ENCODE results near the gene RASGRP3.

Gene RASGRP3

GRCh38 chr2:33577084-33577483 is 100.6 kb downstream of the RASGRP3 start:
- no peak overlapping the region for H3K9ac ChIP-seq
- H3K27me3 ChIP-seq (ENCODE audit: control insufficient read depth, insufficient read depth, low read length), result no peaks in the 10 kb centered on the region
- H2AFZ ChIP-seq, result peak overlapping the region; percentile 19
- no peaks in the 10 kb centered on the region for H3K36me3 ChIP-seq (ENCODE audit: control insufficient read depth, insufficient read depth, low read length)
- peaks cover under 1% of the 10 kb centered on the region for H3K79me2 ChIP-seq
- H3K27ac ChIP-seq, result peak overlapping the region; percentile 19
- H3K4me2 ChIP-seq (ENCODE audit: low read length), result no peak overlapping the region
- peaks cover 10% of the 10 kb centered on the region for H3K4me1 ChIP-seq
- TF ChIP-seq CTCF (IDR thresholded peaks at IDR 0.05), result no peak
- H3K4me3 ChIP-seq (ENCODE audit: low read depth, low read length), result no peak overlapping the region
- no peaks in the 10 kb centered on the region for H3K9me3 ChIP-seq (ENCODE audit: control insufficient read depth, low read length)

GRCh38 chr2:33577668-33578067 is 101.2 kb downstream of the RASGRP3 start:
- TF ChIP-seq CTCF (IDR thresholded peaks at IDR 0.05), result no peak
- Histone ChIP-seq H3K27ac (peak overlapping the region; percentile 16), H2AFZ (no peak overlapping the region), H3K4me1 (peaks cover 10% of the 10 kb centered on the region), H3K27me3 (ENCODE audit: control insufficient read depth, insufficient read depth, low read length) (no peaks in the 10 kb centered on the region), H3K79me2 (peaks cover 3% of the 10 kb centered on the region), H3K9ac (no peak overlapping the region), H3K36me3 (ENCODE audit: control insufficient read depth, insufficient read depth, low read length) (no peaks in the 10 kb centered on the region), H3K4me3 (ENCODE audit: low read depth, low read length) (no peak overlapping the region), H3K4me2 (ENCODE audit: low read length) (no peak overlapping the region), H3K9me3 (ENCODE audit: control insufficient read depth, low read length) (no peaks in the 10 kb centered on the region)

- Histone ChIP-seq H3K4me1 (peaks cover 19% of the 10 kb centered on the region), H3K27me3 (ENCODE audit: control insufficient read depth, insufficient read depth, low read length) (no peaks in the 10 kb centered on the region), H3K4me2 (ENCODE audit: low read length) (no peak overlapping the region), H3K9ac (no peak overlapping the region), H3K9me3 (ENCODE audit: control insufficient read depth, low read length) (no peaks in the 10 kb centered on the region), H3K36me3 (ENCODE audit: control insufficient read depth, insufficient read depth, low read length) (no peaks in the 10 kb centered on the region), H3K79me2 (peaks cover 3% of the 10 kb centered on the region), H3K4me3 (ENCODE audit: low read depth, low read length) (no peak overlapping the region), H2AFZ (no peak overlapping the region), H3K27ac (no peak overlapping the region)
- no peak for TF ChIP-seq CTCF (IDR thresholded peaks at IDR 0.05)
These were observed 102.8 kb downstream of the RASGRP3 start for GRCh38 chr2:33579227-33579626.

- Histone ChIP-seq H3K4me1 (peaks cover 19% of the 10 kb centered on the region), H3K9ac (no peak overlapping the region), H3K4me3 (ENCODE audit: low read depth, low read length) (no peak overlapping the region), H3K9me3 (ENCODE audit: control insufficient read depth, low read length) (no peaks in the 10 kb centered on the region), H3K36me3 (ENCODE audit: control insufficient read depth, insufficient read depth, low read length) (no peaks in the 10 kb centered on the region), H3K79me2 (peaks cover 7% of the 10 kb centered on the region), H3K4me2 (ENCODE audit: low read length) (no peak overlapping the region), H3K27me3 (ENCODE audit: control insufficient read depth, insufficient read depth, low read length) (no peaks in the 10 kb centered on the region), H3K27ac (no peak overlapping the region), H2AFZ (no peak overlapping the region)
- TF ChIP-seq CTCF (IDR thresholded peaks at IDR 0.05), result no peak
These were observed 105.4 kb downstream of the RASGRP3 start for GRCh38 chr2:33581872-33582271.

GRCh38 chr2:33583194-33583938 is 106.9 kb downstream of the RASGRP3 start:
- Histone ChIP-seq H3K4me2 (ENCODE audit: low read length) (no peak overlapping the region), H2AFZ (no peak overlapping the region), H3K9ac (no peak overlapping the region), H3K36me3 (ENCODE audit: control insufficient read depth, insufficient read depth, low read length) (no peaks in the 10 kb centered on the region), H3K4me1 (peaks cover 25% of the 10 kb centered on the region), H3K79me2 (peaks cover 7% of the 10 kb centered on the region), H3K9me3 (ENCODE audit: control insufficient read depth, low read length) (no peaks in the 10 kb centered on the region), H3K4me3 (ENCODE audit: low read depth, low read length) (no peak overlapping the region), H3K27me3 (ENCODE audit: control insufficient read depth, insufficient read depth, low read length) (no peaks in the 10 kb centered on the region), H3K27ac (peak overlapping the region; percentile 43)
- peak; percentile 84 for TF ChIP-seq CTCF (IDR thresholded peaks at IDR 0.05)

Data from parathyroid adenoma (tissue), 2 donors.